LNCAP (cell line): ENCODE data around the gene SNX22.

Source experiments
- TF ChIP-seq, protein P1 (sequence below): fragments of 450-650 bp; IDR thresholded peaks from 2 replicates; pipeline ENCODE4 v1.5.1; 2017; ENCODE audit warnings: mild to moderate bottlenecking

SNX22 gene

DNA sequence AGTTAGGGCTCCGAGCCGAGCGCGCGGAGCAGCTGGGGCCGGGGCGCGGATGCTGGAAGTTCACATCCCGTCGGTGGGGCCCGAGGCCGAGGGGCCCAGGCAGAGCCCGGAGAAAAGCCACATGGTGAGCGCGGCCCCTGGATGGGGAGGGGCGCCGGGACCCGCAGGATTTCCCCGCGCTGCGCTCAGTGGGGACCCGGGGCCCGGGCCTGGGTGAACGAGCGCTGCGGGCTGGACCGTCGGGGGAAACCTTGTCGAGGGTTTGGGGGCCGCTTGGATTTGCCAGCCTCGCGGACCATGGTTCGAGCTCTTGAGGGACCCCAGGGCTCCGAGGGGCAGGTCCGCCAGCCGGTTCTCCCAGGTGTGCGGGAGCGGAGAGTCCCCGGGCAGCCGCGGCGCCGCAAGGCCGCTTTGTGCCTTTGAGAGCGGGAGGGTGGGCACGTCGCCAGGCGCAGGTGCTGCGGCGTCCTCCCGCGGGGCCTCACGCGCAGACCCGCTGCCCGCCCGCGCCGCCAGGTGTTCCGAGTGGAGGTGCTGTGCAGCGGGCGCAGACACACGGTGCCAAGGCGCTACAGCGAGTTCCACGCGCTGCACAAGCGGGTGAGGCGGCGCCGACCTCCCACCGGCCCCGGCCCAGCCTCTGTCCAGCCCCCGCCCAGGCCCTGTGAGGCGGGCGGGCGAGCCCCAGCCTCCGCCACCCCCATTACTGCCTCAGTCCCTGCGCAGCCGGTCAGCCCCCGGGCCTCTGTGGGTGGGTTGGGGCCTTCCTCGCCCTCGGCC, at the start of gene SNX22:
TSS of gene SNX22 (plus strand) at position 5 of the 780 bp plus-strand sequence. CDS start at position 50, 45 bp downstream.
- TF ChIP-seq, protein P1, sequence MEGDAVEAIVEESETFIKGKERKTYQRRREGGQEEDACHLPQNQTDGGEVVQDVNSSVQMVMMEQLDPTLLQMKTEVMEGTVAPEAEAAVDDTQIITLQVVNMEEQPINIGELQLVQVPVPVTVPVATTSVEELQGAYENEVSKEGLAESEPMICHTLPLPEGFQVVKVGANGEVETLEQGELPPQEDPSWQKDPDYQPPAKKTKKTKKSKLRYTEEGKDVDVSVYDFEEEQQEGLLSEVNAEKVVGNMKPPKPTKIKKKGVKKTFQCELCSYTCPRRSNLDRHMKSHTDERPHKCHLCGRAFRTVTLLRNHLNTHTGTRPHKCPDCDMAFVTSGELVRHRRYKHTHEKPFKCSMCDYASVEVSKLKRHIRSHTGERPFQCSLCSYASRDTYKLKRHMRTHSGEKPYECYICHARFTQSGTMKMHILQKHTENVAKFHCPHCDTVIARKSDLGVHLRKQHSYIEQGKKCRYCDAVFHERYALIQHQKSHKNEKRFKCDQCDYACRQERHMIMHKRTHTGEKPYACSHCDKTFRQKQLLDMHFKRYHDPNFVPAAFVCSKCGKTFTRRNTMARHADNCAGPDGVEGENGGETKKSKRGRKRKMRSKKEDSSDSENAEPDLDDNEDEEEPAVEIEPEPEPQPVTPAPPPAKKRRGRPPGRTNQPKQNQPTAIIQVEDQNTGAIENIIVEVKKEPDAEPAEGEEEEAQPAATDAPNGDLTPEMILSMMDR, result no peak

DNA sequence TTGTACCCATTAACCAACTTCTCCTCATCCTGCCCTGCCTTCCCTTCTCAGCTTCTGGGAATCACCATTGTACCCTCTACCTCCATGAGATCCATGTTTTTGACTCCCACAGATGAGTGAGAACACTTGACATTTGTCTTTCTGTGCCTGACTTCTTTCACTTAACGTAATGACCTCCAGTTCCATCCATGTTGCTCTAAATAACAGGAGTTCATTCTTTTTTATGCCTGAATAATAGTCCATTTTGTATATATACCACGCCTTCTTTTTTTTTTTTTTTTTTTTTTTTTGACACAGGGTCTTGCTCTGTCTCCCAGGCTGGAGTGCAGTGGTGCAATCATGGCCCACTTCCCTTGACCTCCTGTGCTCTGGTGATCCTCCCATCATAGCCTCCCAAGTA, 49.0 kb upstream of the SNX22 start:
- TF ChIP-seq, protein P1, result no peak

DNA sequence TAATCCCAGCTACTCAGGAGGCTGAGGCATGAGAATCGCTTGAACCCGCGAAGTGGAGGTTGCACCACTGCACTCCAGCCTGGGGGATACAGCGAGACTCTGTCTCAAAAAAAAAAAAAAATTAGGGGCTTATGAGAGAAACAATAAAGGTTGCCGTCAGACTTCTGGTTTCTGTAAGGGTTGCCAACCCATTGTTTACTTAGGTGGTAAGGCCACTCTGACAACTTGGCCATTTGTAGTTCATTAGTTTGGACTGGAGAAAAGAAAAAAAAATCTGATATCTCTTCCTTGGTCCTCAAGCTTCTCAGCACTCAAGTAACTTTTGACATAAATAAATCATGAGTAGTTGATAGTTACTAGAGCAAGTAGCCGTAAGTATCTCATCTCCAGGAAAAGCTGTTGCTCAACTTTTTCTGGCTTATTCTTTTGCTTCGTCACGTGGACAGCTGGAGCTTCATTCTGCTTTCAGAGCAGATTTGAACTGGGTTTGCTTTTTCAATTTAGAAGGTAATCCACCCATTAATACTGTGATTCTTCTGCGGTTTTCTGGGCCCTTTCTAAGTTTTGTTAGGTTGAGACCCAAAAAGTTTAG, 46.3 kb upstream of the SNX22 start:
- TF ChIP-seq, protein P1, result no peak

DNA sequence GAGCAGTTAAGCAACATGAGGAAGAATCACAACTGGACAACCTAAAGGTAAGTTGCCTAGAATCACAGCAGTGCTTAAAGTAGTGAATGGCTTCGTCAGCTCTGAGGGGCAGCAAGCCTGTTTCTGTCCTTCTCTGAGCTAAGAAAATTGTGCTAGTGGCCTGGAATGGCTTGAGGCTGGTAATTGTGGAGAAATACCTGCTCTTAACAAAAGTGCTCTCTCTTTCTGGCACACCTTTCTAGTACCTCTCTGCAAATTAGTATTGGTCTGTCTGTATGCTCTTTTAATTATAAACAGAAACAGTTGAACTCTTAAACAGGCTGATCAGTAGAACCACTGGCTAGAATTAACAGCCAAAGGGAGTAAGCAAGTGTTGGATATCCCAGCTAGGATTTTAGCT, 44.2 kb upstream of the SNX22 start:
- TF ChIP-seq, protein P1, result no peak

DNA sequence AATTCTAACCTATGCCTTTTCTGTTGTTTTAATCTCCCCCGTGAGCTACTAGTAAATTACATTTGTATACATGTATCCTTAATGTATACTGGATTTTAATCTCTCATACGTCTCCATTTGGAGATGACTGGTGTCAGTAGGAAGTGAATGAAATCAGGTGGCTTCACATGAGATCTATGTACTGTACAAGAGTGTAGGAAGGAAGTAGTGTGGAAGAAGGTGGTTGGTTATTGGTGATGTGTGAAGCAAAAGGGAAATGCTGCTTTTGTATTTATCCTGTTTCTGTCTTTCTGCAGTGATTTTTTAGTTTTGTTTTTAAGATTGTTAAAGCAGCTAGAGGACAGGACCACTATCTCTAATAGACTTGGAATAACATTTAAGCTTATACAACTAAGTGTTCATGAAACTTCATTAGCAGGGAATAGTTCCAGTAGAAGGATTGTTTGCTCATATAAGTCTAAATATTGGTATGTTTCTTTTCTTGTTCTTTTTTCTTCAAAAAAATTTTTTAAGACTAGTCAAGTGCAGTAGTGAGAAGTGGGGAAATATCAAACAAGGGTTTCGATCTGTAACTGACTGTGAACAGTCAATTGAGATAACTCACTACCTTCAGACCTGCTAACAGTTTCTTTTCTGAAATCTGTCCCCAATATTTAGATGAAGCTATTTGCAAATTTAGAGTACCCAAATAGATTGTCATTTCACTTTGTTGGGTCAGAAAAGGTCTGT, 40.4 kb upstream of the SNX22 start:
- TF ChIP-seq, protein P1, result no peak

DNA sequence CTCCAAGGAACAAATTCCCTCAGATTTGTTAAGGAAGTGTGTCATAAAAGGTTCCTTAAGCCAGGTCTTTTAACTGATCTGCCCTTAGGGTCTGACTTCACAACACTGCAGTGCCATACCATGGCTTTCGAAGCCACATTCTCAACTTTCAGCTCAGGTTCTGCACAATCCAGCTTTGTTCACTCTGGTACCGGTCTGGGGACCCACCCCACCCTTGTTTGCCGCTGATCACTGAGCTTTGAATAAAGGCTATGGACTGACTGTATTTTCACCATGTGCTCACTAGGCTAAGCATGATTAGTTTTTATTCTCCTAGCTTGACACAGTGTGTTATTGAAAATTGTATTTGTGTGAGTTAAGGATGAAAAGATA, 39.9 kb upstream of the SNX22 start:
- TF ChIP-seq, protein P1, result no peak

DNA sequence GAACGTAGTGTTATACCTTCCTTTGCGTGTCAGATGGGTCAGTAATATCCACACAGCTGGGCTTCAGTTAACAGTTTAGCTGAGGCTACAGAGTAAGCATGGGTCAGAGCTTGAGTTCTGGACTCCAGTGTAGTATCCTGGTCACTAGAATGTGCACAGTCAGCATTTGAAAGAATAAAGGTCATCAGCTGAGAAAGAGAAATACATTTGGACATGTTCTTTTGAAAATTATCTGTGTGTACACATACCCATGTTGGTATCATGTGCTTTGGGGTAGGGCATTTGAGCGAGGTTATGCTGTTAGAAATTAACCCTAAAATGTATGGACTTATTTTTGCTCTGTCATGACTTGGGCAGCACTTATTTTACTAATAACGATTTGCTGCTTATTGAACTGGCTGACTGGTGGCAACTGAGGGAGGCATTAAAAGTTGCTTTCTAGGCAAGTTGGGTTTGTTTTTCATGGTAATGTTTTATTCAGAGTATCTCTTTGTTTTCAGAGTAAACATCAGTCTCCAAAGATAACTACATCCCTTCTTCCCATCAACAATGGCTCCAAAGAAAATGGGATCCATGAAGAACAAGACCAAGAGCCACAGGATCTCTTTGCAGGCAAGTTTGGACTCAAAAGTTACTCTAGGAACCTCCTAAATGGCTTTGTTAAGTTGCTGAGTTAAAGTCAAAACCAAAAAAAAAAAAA, 39.3 kb upstream of the SNX22 start:
- TF ChIP-seq, protein P1, result no peak
